Activated T-cell treated with anti-CD3 and anti-CD28 coated beads for 24 hours (primary cell): Measurements from ENCODE around the gene TGFBR2.

ENCODE experiments used
- DNase-seq: peaks from one replicate; pipeline ENCODE4 v3.0.0-alpha.2; 2020; ENCODE audit warnings: low read depth

Gene TGFBR2

DNA sequence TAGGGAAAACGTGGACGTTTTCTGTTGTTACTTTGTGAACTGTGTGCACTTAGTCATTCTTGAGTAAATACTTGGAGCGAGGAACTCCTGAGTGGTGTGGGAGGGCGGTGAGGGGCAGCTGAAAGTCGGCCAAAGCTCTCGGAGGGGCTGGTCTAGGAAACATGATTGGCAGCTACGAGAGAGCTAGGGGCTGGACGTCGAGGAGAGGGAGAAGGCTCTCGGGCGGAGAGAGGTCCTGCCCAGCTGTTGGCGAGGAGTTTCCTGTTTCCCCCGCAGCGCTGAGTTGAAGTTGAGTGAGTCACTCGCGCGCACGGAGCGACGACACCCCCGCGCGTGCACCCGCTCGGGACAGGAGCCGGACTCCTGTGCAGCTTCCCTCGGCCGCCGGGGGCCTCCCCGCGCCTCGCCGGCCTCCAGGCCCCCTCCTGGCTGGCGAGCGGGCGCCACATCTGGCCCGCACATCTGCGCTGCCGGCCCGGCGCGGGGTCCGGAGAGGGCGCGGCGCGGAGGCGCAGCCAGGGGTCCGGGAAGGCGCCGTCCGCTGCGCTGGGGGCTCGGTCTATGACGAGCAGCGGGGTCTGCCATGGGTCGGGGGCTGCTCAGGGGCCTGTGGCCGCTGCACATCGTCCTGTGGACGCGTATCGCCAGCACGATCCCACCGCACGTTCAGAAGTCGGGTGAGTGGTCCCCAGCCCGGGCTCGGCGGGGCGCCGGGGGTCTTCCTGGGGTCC, at the start of gene TGFBR2:
TGFBR2 (plus strand) TSS at position 301 of the 731 bp plus-strand sequence; CDS start at position 584, 283 bp downstream.
- peak; percentile 82 for DNase-seq

DNA sequence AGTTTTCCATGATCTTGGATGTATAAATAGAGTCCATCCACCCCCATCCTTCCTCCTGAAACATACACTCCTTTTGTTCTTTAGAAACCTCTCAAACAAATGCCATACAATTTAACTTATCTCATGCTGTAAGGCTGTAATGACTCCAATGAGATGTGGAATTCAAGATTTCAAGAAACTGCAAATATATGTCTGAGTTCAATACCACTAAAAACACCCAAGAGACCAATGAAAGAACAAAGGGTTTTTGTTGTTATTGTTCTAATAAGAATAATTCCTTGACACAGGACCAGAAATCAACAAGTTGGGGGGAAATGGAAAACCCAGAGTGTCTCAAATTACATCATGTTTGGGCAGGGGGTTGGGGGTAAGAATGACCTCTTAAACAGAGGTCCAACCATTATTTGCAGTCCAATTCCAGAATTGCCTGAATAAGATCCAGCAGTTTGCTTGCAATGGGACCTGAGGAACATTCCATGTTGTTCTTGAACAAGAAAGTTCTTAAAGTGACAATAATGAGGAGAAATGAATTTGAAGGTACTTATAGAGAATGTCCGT, 48.6 kb upstream of the TGFBR2 start:
- DNase-seq, result no peak

DNA sequence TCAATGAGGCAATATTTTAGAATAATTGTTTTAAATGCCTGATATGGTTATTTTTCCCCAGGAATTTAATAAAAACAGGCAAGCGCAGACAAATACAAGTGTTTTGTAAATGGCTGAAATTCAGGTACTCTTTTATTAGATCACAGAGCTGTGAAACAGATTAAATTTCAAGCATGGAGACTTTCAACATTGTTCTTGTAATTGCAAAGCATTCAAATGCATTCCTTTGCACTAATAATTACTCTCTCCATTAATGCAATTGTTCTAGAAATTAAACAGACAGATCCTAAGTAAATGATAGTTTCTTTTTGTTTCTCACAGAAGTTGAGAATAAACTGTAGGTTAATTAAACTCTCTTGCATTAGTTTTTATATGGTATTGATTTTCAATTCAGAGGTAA, 42.4 kb upstream of the TGFBR2 start:
- DNase-seq, result no peak

DNA sequence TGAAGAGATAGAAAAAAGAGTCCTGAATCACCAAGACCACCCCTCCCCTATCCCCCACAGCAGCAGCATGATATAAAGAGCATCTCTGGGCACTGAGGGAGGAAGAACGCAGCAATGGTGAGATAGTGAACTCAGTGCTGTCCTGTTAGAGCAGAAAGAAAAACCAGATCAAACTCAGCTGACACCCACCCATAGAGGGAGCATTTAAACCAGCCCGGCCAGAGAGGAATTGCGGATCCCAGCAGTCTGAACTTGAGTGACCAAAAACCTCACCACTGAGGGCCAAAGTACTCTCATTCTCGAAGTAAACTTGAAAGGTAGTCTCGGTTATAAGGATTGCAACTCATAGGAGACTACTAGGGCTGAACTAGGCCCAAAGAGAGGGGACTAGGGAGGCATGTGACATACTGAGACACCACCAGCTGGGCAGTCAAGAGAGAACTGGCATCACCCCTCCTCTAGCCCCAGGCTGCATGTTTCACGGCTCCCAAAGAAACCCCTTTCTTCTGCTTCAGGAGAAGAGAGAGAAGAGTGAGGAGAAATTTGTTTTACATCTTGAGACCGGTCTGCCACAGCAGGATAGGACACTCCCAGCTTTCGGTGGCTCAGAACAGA, 39.2 kb upstream of the TGFBR2 start:
- no peak for DNase-seq

DNA sequence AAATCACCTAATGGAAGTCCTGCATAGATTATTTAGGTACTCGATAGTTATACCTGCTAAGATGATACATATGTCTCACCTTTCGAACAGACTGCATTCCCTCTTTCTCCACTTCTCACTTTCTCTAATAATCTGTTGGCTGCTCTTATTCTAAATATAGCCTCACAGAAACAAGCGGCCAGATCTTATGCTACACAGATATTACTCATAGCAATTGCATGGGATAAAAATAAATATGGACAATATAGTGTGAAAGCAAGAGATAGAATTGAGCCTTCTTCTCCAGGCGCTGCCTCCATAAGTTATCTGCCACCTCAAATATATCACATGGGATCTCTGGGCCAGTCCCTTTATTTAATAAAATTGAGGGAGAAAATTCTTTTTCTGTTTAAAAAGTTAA, 29.5 kb upstream of the TGFBR2 start:
- DNase-seq, result no peak

DNA sequence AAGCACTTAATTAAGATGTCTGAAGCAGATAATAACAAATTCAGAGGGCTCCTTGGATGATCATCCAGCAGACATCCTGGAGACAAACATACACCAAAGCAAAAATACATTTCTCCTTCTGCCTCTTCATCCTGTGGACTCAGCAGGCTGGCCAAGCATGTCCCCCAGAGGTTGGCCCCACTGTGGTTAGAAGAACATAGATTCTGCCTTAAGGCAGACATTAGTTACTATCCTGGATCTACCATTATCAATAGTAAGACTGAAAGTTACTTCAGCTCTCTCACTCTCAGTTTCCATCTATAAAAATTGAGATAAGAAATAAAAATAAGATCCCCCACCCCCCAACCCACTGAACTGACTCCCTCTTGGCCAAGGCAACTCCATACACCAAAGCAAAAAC, 28.6 kb upstream of the TGFBR2 start:
- no peak for DNase-seq

DNA sequence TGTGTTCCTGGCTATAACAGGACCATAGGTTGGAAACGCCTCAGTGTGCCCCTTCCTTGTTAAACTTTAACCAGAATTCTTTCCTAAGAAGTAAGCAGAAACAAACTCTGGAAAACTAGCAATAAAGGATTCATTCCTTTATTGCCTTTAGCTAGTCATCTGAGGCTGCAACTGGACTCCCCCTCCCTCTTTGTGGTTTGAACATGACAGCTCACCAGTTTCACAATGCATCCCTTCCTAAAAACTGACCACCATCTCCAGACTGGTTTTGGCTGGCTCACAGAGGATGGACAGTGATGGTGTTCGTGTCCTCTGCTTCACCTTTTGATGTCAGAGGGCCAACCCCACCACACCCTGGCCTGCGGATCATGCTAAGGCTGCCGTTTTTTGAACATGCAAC, 27.9 kb upstream of the TGFBR2 start:
- no peak for DNase-seq

DNA sequence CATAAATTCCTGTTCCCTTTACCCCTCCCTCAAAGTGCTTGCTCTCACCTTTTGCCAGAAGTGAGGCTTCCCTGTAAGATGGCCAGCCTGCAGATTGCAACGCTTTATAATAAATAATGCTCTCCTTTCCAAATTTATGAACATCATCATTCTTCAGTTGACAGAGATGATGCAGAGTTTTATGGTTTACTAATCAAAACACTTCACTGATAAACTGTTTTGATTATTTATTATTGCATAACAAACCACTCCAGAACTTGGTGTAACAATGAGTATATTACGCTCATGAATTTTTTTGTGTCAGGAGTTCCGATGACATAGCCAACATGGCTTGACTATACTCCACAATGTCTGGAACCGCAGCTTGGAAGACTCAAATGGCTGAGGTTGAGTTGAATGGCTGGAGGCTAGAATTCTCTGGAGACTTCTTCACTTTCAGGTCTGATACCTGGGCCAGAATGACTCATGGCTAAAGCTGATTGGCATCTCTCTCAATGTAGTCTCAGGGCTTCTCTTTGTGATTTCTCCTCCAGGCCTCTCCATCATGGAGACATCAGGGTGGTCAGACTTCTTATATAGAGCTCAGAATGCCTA, 27.3 kb upstream of the TGFBR2 start:
- DNase-seq, result no peak

DNA sequence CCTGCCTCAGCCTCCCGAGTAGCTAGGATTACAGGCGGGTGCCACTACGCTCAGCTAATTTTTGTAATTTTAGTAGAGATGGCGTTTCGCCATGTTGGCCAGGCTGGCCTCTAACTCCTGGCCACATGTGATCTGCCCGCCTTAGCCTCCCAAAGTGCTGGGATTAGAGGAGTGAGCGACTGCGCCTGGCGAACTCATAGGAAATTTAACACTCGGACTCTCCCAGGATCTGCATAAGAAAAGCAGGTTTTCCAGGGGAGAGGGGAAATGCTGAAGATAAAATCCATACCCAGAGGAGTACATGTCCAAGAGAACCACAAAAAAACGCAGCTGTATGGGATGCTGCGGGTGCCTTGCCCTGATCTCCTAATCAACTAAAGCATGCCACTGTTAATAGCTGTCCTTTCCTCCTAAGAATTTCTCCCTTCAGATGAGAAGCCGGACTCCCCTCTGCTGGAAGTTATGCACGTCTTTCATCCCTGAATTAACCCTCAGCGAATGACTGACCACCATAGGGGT, 25.3 kb upstream of the TGFBR2 start:
- no peak for DNase-seq

DNA sequence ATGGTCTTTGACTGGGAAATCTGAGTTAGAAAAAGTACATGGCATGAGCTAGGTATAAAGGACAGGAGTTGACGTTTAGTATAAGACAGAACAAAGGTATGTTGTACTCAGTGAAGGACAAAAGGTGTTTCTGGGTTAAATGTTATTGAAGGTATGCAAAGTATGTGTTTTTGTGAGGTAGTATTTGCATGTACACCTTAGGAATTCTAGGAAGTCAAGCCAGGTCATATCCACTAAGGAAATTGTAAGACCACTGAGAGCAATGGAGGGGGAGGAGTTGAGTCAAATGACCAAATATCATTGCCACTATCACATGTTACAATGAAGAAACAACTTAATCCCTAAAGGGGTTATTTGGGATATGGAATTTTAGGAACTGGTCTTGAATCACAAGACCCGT, 24.4 kb upstream of the TGFBR2 start:
- DNase-seq, result no peak

DNA sequence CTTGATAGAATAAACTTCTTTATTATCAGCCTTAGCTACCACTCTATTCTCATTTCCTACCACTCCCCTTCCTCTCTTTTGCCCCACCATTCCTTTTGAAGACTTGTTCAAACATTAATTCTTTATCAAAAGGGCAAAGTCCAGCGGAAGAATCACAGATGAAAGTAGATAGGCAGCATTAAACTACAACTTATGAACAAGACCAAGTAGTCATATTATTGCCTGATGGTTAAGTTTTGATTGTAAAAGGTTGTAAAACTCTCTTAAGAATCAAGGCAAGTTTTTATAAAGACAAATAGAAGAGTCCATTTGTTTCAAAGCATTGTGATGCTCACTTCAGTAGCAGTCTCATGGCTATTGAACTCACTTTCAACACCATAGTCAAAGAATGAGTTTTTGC, 22.4 kb upstream of the TGFBR2 start:
- DNase-seq, result no peak

DNA sequence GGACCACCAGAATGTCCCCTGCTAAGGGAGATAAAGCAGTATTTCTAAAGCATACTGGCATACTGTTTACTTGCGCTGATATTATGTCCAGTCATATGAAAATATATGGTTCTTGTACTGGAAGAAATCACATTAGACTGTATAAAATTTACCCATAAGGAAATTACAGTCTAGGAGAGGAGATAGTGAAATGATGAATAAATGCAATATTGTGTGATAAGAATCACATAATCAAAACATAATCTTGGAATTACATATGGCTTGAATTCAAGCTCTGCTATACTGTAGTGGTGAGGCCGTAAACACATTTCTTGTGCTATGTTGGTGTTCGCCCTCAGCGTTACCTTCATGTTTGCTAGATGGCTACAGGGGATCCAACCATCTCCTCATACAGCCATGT, 20.7 kb upstream of the TGFBR2 start:
- no peak for DNase-seq

DNA sequence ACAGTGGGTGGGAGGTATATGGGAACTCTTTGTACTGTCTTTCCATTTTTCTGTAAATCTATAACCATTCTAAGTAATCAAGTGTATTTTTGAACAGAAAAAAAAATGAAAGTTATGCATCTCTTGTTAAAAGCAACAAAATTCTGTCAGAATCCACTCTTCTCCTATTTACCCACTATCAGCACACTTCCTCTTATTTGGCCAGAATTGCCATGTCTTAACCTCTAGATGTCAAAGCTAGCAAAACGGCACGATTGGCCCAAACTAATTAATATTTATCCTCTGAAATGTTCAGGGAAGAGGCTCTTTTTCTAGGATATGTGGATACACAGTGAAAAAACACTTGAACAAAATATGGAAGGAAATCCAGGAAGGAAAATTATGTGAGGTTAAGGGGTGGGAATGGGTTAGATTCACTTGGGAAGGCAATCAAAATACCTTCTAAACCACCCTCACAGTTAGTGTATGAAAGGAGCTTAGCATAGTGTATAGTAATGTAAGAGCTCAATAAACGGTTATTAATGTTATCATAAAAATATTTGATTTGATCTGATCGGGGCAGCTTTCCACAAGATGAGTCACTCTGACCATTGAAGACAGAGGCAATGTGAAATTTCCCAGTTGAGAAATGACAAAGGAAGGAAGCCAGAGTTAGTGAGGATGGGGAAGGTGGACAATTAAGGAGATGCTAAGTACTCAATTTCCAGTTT, 20.1 kb upstream of the TGFBR2 start:
- no peak for DNase-seq

DNA sequence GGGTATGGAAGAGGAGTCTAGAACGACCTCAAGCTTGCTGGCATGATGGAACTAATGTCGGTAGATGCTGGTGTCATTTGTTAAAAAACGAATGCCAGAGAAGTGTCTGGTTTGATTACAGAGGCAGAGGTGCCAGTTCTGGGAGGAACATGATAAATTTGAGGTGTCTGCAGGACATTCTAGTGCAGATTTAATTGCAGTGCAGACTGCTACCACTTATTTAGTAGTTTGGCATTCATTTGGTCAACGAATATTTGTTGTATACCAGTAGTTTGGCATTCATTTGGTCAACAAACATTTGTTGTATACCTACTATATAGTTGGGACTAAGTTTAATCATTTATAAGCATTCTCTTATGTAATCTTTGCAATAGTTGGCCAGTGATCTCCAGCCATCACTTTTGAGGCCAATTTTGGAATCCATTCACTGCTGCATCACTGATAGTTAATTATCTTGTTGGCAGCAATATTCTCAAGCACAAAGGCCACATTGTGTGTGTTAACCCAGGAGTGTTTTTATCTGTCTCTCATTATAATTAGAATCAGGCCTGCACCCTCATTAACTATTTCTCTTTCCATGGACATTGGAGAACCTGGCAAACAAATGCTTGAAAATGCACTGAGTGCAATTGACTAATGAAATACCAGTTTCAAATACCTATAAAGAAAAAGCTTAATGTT, 19.5 kb upstream of the TGFBR2 start:
- no peak for DNase-seq

DNA sequence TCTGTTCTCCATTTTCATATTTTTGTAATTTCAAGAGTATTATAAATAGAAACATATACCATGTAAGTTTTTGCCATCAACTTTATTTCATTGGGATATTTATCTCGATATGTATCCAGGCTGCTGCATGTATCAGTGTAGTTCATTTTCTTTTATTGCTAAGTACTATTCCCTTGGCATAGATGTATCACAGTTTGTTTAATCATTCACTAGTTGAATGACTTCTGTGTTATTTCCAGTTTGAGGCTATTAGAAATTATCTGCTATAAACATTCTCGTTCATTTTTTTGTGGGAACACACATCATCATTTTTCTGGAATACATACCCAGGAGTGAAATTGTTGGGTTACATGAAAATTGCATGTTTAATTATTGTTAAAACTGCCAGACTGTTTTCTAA, 18.5 kb upstream of the TGFBR2 start:
- no peak for DNase-seq

DNA sequence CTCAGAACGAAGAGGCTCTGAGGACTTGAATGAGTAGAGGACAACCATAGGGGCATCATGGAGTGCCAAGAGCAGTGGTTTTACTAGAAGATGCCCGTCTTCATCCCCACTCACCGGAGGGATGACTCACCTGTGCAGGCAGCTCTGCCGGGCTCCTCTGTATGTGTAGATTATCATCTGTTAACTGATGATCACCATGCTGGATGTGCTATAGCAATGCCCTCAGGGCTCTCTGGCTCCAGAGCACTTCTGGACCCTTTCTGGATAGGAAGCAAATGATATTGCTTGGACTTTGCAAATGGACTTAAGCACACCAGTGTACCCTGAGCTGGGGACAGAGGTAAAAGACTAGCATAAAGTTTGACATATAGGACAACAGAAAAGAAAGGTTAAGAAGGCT, 10.2 kb upstream of the TGFBR2 start:
- no peak for DNase-seq

DNA sequence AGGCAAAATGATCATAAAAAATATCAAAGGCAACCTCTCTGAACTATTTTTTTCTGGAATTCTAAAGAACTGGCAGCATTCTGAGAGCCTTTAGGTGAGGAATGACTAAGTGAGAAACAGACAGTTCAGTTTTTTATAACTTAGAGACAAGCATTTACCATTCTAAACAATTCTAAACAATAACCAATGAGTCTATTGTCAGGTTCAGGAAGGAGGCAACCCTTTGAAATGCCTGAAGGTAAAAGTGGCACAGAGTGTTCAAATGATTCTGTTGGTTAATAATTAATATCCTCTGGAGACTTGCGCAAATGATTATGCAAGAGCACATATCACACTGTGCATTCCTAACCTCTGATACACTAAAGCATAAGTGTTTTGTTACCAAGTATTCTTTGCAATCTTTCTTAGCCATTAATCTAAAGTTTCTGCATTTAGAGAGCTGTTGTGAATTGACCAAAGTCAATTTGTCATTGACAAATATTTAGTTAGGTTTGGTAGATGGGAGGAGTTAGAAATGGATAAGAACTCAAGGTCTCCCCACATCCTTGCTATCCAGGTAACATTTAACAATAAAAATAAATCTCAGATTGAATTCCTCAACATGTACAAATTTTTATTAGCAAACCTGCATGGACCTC, 9.2 kb upstream of the TGFBR2 start:
- DNase-seq, result no peak

DNA sequence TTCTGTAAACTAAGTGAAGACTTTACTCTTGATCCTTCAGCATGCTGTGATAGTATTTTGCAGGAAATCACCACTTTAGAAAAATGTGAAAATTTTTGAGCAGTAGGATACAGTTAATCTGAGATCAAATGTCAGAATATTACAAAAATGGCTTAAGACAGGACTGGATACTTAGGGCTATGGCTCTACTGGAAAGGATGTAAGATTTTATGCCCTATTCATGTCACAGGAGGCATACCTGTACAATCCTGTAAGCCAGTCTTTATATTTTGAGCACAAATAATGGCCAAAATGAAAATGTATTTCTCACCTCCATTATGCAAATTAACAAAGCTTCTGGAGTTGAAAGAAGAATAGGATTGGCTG, 8.6 kb upstream of the TGFBR2 start:
- DNase-seq, result no peak

DNA sequence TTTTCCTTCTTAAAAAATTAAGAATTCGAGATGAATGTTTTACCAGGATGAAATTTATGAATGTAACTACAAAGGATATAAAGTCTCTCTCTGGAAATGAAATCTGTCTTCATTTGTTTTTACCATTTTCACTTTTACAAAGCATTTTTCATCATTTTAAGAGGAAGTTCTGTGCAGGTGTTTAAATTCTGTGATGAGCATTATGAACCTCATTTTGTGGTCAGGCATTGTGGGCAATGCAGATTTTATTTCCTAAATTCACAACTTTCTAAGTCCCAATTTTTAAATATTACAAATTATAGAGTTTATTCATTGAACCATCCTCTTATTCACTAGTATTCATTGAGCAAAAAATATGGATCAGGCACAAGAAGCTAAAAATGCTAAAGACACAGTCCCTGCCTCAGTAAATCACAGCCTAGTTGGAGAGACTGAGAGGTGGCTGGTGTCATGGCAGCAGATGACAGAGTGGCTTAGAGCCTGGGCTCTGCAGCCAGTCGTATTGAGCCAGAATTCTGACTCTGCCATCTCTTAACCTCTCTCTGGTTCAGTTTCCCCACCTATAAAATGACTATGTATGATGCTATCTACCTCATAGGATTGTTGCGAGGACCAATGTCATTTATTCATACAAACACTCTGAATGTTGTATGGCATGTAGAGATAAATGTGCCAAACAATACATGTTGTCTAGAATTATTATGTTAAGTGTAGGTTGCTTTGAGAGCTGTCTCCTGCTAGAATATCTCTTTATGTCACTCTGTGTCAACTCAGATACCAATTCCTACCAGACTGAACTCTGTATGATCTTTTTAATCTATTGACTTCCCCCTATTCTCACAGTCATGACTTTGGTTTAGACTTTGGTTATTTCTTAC, 7.5 kb upstream of the TGFBR2 start:
- DNase-seq, result no peak

DNA sequence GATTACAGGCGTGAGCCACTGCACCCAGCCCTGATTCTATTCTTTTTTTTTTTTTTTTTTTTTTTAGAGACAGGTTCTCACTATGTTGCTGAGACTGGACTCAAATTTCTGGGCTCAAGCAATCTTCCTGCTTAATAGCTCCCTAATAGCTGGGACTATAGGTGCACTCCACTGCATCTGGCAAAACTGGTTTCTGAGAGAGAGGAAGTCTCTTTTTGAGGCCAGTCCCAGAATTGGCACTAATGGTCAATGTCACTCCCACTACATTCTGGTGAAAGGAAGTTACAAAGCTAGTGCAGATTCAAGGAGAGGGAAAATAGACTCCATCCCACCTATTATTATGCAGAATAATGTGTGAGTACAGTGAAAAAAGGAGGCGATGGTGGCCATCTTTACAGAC, 5.8 kb upstream of the TGFBR2 start:
- no peak for DNase-seq
